Activated CD4-positive, alpha-beta T cell treated with anti-CD3 and anti-CD28 coated beads for 24 hours (primary cell): ENCODE data around the gene MYO16.
"Not testable (repeated sequence)": the region's sequence is repeated elsewhere in the genome, so short reads cannot be mapped to it uniquely, and the experiment has no call there.

ENCODE experiments used
- DNase-seq, 2 donors: peaks; one replicate each; pipeline ENCODE4 v3.0.0-alpha.2; 2020; ENCODE audit warnings: low read depth in 2 of 2

Gene MYO16

DNA sequence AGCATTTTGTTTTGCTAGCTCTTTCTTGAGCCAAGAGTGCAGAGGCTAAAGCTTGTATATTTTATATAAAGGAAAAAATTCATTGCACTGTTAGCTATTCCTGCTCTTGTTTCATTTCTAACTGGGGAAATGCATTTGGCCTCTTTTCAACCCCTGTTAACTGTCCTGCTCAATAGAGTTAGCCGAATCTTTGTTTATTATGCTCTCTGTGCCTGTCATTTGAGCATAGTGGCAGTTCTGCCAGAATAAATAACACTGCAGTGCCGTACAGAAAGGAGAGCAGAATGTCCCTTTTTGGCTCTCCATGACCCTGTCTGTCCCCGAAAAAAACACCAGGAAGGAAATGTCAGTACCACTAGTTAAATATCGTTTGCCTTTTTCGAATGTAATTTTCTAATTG is 350.8 kb downstream of the MYO16 start:
- no peak for DNase-seq

DNA sequence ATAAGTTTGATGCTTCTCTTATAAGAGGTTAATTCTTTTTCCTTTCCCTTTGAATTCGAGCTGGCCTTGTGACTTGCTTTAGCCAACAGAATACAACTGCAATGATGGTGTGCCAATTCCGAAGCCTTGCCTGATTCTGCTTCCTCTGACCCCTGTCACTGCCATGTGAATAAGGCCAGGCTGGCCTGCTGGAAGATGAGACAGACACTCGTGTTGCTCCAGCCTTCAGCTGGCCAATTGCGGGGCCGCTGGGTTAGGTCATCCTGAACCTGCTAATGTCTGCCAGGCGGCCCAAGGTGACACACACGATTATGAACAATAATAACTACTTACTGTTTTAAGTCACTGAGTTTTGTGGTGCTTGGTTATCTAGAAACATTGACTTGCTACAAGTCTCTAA is 352.0 kb downstream of the MYO16 start:
- no peak for DNase-seq

DNA sequence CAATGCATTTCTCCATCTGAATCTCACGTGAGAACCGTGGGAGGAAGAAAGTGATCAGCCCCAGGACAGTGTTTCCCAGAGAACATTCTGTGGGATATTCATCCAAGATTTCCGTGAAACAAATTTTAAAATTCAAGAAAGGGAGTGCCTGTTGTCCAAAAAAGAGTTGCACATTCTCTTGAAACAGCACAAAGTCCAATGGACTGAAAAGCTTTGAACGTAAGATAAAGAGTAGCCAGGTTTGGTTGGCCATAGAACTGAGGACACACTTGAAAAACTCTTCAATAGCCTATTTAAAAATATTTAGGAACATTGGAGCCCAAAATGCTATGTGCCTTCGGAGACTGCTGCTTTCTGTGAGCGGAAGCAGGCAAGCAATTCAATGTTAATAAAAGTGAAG is 353.9 kb downstream of the MYO16 start:
- no peak for DNase-seq

GRCh38 chr13:108984251-108984920 is 355.0 kb downstream of the MYO16 start:
- no peak for DNase-seq

GRCh38 chr13:108985166-108985565 is 355.8 kb downstream of the MYO16 start:
- no peak for DNase-seq

- no peak for DNase-seq
These were observed 358.1 kb downstream of the MYO16 start for GRCh38 chr13:108987517-108987916.

DNA sequence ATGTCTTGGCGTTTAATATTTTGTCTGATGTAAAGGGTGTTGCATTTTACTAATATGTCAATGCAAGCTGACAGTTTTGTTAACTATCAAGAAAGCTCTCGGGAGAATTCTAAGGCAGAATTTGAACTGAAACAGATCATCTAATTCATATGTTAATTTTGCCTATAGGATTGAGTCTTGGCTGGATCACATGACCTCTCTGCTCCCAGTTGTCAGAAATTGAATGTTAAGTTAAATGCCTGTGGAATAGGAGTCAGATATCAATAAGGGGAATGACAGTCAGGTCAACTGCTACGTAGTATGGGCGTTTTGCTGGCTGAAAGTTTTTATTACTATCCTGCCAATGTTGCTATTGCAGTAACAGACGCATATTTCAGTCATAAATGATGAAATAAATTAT is 358.5 kb downstream of the MYO16 start:
- no peak for DNase-seq

DNA sequence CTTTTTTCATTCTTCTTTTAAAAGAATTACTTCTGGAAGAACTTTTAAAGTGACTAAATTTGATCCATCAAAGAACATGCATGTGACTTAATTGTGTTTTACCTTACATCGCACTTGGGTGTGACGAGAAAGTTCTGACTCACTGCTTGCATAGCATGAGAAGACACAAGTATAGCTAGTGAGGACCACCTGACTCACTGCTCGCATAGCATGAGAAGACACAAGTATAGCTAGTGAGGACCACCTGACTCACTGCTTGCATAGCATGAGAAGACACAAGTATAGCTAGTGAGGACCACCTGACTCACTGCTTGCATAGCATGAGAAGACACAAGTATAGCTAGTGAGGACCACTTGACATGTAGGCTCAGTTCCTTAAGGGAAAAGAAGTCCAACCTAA is 362.0 kb downstream of the MYO16 start:
- DNase-seq, result not testable (repeated sequence)

GRCh38 chr13:108993346-108993745 is 363.9 kb downstream of the MYO16 start:
- no peak for DNase-seq

DNA sequence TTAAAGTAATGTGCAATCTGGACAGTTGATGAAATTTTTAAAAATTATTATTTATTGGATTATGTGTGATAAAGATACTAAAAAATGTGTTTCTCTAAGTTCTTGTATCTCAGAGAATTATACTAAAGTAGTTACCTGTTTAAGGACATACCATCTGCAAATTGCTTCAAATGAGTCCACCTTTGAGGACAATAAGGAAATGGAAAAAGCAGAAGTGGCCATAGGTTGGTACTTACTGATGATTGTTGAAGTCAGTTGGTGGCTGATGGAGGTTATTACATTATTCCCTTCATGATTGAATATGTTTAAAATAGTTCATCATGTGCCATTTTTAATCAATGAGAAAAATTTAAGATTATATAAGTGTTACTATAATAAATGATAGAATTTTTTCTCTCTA is 367.0 kb downstream of the MYO16 start:
- no peak for DNase-seq

DNA sequence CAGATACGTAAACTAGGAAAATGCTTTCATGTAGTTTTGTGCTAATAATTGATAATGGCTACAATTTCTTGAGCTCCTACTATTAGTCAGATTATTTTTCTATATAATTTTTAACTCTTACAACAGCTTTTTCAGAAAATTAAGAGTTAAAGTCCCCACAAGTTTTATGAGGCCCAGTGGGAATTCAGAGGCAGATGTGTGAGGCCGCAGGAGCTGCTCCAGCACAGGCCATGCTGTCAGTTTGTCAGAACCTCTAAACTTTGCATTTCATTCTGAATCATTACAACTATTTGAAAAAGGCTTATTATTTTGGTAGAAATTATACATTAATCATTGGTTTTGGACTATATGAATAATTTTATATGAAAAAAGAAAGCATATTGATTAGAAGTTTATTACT is 370.8 kb downstream of the MYO16 start:
- no peak for DNase-seq

DNA sequence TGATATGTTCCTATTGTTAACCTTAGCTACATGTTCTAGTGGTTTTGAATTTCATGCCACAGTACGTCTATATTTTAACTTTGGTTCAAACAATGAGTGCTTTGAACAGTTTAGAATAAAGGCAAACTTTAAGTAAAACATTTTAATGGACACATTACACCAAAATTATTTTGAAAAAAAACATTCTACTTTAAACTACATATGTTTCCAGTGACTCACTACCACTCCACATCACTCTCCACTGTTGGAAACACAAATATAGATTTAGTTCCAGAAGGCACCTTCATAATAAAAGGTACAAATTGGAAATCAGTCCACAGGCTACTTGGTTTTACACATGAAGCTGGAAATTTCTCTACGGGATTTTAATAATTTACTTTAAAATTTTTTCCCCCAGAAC is 373.5 kb downstream of the MYO16 start:
- DNase-seq, result no peak

GRCh38 chr13:109007946-109008345 is 378.5 kb downstream of the MYO16 start:
- DNase-seq, result no peak

GRCh38 chr13:109009756-109010155 is 380.3 kb downstream of the MYO16 start:
- DNase-seq, result no peak

DNA sequence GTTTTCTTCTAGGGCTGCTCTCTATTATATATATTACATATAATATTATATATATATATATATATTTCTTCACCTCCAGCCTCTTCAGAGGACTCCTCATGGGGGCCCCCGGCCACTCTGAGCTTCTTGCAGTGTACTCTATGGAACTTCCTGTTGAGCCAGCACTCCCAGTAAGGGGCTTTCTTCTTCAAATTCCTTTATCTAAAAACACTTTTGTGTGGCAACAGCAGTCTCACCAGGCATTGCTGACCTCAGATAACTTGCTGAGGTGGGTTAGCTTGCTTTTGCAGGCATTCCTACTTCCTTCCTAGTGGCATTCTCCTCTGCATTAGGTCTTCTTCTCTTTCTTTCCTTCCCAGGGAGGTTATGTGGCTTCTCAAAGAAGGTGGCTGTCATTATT is 381.5 kb downstream of the MYO16 start:
- no peak for DNase-seq

- DNase-seq, result no peak
These were observed 382.7 kb downstream of the MYO16 start for GRCh38 chr13:109012115-109012514.

- DNase-seq, result no peak
These were observed 392.1 kb downstream of the MYO16 start for GRCh38 chr13:109021558-109021957.

- no peak for DNase-seq
These were observed 395.2 kb downstream of the MYO16 start for GRCh38 chr13:109024611-109025010.

DNA sequence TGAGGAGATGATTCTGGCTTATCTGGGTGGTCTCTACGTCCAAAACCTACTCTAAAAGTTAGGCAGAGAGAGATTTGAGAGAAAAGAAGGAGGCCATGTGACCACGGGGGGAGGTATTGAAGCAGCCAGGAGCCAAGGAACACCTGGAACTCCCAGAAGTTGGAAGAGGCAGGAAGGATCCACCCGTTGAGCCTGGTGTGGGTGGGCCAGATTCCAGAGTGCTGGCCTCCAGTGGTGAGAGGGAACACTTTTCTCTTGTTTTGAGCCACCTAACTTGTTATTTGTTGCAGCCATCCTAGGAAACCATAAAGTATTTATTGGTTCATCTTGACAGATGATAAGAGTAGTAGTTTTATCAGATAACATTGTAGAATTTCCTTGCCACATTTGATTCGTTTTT is 396.9 kb downstream of the MYO16 start:
- DNase-seq, result no peak

GRCh38 chr13:109028624-109029023 is 399.2 kb downstream of the MYO16 start:
- DNase-seq, result no peak

GRCh38 chr13:109033090-109033489 is 403.7 kb downstream of the MYO16 start:
- no peak for DNase-seq

- DNase-seq, result no peak
These were observed 406.8 kb downstream of the MYO16 start for GRCh38 chr13:109036078-109036780.

- DNase-seq, result no peak
These were observed 414.2 kb downstream of the MYO16 start for GRCh38 chr13:109043636-109044035.

DNA sequence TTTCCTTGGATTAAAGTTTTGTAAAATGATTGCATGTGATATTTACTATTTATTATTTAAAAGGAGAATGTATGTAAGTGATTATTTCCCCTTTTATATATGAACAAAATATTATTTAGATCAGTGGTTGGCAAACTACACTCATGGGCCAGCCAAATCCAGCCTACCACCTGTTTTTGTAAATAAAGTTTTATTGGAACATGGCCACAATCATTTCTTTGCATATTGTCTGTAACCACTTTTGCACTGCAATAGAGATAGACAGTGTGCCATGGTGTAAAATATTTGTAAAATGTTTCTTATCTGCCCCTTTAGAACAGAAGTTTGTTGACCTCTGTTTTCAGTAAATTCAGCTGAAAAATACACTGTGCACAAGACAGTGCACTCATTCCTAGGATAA is 426.4 kb downstream of the MYO16 start:
- DNase-seq, result no peak
